GM10266 (cell line): ENCODE measurements around the gene TMEFF1.

Source experiments
- DNase-seq: peaks from one replicate; pipeline ENCODE4 v3.0.0; 2012; ENCODE audit errors: extremely low spot score
- TF ChIP-seq, protein P1 (sequence below): IDR thresholded peaks from 2 replicates; pipeline ENCODE4 v1.5.1; 2012; ENCODE audit warnings: mild to moderate bottlenecking, low read depth; ENCODE audit not compliant: control insufficient read depth, insufficient read depth; ENCODE audit errors: missing control alignments

Gene TMEFF1

DNA sequence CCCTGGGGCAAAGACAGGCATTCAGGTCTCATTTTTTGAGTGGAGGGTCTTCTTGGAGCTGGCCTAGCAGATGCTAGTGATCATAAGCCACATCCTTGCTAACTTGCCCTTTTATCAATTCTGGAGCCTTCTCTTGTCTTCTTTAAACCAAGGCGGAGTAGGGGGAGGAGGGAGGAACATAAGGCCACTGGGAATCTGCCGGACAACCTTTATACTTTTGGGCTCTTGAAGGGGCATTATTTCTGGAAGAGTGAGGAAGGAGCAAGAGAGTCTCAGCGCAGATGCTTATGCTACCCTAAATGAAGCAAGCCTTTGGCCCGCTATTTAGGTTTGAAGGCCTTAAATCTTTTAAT, 2.0 kb downstream of the TMEFF1 start:
- DNase-seq: peak; percentile 22
- TF ChIP-seq, protein P1, sequence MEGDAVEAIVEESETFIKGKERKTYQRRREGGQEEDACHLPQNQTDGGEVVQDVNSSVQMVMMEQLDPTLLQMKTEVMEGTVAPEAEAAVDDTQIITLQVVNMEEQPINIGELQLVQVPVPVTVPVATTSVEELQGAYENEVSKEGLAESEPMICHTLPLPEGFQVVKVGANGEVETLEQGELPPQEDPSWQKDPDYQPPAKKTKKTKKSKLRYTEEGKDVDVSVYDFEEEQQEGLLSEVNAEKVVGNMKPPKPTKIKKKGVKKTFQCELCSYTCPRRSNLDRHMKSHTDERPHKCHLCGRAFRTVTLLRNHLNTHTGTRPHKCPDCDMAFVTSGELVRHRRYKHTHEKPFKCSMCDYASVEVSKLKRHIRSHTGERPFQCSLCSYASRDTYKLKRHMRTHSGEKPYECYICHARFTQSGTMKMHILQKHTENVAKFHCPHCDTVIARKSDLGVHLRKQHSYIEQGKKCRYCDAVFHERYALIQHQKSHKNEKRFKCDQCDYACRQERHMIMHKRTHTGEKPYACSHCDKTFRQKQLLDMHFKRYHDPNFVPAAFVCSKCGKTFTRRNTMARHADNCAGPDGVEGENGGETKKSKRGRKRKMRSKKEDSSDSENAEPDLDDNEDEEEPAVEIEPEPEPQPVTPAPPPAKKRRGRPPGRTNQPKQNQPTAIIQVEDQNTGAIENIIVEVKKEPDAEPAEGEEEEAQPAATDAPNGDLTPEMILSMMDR: no peak

DNA sequence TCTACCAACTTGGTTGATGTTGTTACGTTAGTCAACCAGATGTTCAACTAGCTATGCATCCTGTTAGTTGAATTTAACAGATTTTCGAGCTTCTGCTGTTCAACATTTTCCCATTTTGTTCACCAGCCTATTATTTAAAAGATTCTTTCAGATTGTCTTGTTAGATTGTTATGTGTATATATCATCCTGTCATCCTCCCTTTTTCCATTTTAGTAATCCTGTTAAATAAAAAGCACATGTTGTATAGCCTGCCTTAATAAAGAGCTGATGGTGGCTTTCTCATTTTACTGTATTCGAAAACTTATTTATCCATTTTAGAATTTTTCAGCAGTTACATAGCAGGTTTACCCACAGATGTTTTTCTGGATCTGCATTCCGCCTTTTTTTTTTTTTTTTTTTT, 4.3 kb downstream of the TMEFF1 start:
- TF ChIP-seq, protein P1: no peak
- no peak for DNase-seq

DNA sequence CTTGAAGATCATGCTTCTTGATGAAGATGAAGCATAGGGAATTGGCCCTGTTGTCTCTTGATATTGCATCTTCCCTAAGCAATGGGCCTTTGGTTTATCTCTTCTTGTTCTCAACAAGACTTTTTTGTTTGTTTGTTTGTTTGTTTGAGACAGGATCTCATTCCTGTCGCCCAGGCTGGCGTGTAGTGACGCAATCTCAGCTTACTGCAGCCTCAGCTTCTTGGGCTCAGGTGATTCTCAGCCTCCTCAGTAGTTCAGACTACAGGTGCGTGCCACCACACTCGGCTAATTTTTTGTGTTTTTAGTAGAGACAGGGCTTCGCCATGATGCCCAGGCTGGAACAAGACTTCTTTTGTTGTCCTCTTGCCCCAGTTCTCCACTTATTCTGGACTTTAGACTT, 5.2 kb downstream of the TMEFF1 start:
- DNase-seq: no peak
- TF ChIP-seq, protein P1: no peak

DNA sequence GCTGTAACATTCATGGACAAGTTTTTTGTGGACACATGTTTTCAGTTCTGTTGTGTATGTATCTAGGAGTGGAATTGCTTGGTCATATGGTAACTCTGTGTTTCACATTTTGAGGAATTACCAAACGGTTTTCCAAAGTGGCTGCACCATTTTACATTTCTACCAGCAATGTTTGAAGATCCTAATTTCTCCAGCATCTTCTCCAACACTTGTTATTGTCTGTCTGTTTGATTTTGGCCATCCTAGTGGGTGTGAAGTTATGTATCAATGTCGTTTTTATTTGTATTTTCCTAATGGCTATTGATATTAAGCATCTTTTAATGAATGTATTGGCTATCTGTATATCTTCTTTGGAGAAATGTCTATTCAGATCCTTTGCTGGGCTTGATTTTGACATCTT, 6.9 kb downstream of the TMEFF1 start:
- TF ChIP-seq, protein P1: no peak

DNA sequence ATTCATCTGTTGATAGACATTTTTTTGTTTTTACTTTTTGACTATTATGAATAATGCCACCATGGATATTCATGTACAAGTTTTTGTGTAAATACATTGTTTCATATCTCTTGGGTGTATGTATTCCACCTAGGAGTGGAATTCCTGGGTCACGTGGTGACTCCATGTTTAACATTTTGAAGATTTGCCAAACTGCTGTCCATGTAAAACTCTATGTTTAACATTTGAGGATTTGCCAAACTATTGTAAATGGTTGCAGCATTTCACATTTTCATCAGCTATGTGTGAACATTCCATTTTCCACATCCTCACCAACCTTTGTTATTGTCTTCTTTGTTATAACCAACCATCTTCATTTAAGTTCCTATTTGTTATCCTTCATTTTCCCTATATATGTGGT, 12.2 kb downstream of the TMEFF1 start:
- DNase-seq: no peak
- TF ChIP-seq, protein P1: no peak

More for the DNA sequence above, 6.9 kb downstream of the TMEFF1 start:
- DNase-seq: no peak

DNA sequence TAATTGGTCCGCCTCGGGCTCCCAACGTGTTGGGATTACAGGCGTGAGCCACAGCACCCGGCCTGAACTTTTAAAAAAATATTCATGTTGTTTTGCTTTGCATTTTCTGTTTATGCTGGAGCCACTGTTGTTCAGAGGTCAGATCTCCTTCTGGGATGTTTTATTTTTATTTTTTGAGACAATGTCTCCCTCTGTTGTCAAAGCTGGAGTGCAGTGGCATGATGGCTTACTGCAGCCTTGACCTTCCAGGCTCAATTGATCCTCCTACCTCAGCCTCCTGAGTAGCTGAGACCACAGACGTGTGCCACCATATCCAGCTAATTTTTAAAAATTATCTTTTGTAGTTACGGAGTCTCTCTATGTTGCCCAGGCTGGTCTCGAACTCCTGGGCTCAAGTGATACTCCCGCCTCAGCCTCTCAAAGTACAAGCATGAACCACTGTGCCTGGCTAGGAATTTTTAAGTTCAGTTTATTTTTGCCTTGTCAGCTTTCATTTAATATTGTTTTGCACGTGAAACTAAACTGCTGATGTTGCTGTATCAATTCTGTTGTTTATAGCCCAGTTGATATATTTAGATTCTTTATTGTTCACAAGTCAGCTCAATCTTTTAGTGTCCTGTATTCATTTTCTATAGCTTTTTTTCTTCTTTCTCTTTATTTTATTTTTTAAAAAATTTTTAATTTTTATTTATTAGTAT, 13.7 kb downstream of the TMEFF1 start:
- no peak for DNase-seq
- TF ChIP-seq, protein P1: no peak

DNA sequence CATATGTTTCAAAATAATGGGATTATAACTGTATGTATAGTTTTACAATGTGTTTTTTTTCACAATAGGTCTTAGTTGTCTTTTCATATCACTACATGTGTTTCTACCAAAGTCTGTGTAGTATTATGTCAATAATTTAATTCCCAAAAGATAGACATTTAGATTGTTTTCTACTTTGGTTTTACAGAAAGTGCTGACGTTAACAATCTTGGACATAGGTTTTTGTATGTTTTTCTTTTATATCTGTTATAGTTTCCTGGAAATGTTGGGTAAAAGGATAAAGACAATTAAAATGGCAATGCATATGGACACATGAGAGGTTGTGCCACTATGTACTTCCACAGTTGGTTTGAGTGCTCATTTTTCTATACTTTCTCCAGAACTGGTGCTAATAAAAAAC, 15.2 kb downstream of the TMEFF1 start:
- TF ChIP-seq, protein P1: no peak
- no peak for DNase-seq
